Sigmoid colon (tissue), 4 donors: ENCODE results near the gene MBD4.

ENCODE experiments used
- CTCF ChIP-seq, 4 experiments: fragments of 450-650 bp in 3 of 4; fragments of 200-600 bp in 1 of 4; IDR thresholded peaks; one replicate each; pipeline ENCODE4 v1.5.1; 2016 to 2019; ENCODE audit warnings: antibody characterized with exemption in 4 of 4, mild to moderate bottlenecking in 3 of 4, moderate library complexity in 2 of 4
- EP300 ChIP-seq, 4 donors: sonication (generic); formaldehyde crosslinking; IDR thresholded peaks; one replicate each; pipeline ENCODE4 v1.6.1; 2017; ENCODE audit warnings: antibody characterized with exemption in 4 of 4
- POLR2AphosphoS5 ChIP-seq, 4 donors: sonication (generic); formaldehyde crosslinking; IDR thresholded peaks; one replicate each; pipeline ENCODE4 v1.6.1; 2017; ENCODE audit warnings: antibody characterized with exemption in 4 of 4

- TF ChIP-seq CTCF (IDR thresholded peaks at IDR 0.05), result no peak
- no peak for TF ChIP-seq EP300 (IDR thresholded peaks at IDR 0.05)
- no peak for TF ChIP-seq POLR2AphosphoS5 (IDR thresholded peaks at IDR 0.05)
These were observed 7.2 kb upstream of the MBD4 start for GRCh38 chr3:129446926-129447325.
